Stimulated activated memory B cell treated with anti-CD40 and anti-IgM and Interleukin-4, amounts not matched to agents 10 μg/mL and 1 μg/mL and 100 μg/mL, for 72 hours (primary cell): ENCODE data around the gene PCSK4.
"Not testable (repeated sequence)": the region's sequence is repeated elsewhere in the genome, so short reads cannot be mapped to it uniquely, and the experiment has no call there.

Experiments used
- ATAC-seq: fragments of 150-1000 bp; cut with Tn5 transposase; 2 replicates; pipeline ENCODE4 v1.10.0; 2021
- H3K27ac Mint-ChIP-seq: one replicate; pipeline ENCODE4 v1.8.0; 2022; ENCODE audit warnings: mild to moderate bottlenecking, mixed read lengths
- H3K27me3 Mint-ChIP-seq: one replicate; pipeline ENCODE4 v1.8.0; 2022; ENCODE audit warnings: mixed read lengths
- H3K36me3 Mint-ChIP-seq: one replicate; pipeline ENCODE4 v1.8.0; 2022; ENCODE audit warnings: mixed read lengths
- H3K4me1 Mint-ChIP-seq: one replicate; pipeline ENCODE4 v1.8.0; 2022; ENCODE audit warnings: mixed read lengths
- H3K4me3 Mint-ChIP-seq: one replicate; pipeline ENCODE4 v1.8.0; 2022; ENCODE audit warnings: mild to moderate bottlenecking, moderate library complexity, mixed read lengths
- H3K9me3 Mint-ChIP-seq: one replicate; pipeline ENCODE4 v1.8.0; 2022; ENCODE audit warnings: mixed read lengths

PCSK4 gene

DNA sequence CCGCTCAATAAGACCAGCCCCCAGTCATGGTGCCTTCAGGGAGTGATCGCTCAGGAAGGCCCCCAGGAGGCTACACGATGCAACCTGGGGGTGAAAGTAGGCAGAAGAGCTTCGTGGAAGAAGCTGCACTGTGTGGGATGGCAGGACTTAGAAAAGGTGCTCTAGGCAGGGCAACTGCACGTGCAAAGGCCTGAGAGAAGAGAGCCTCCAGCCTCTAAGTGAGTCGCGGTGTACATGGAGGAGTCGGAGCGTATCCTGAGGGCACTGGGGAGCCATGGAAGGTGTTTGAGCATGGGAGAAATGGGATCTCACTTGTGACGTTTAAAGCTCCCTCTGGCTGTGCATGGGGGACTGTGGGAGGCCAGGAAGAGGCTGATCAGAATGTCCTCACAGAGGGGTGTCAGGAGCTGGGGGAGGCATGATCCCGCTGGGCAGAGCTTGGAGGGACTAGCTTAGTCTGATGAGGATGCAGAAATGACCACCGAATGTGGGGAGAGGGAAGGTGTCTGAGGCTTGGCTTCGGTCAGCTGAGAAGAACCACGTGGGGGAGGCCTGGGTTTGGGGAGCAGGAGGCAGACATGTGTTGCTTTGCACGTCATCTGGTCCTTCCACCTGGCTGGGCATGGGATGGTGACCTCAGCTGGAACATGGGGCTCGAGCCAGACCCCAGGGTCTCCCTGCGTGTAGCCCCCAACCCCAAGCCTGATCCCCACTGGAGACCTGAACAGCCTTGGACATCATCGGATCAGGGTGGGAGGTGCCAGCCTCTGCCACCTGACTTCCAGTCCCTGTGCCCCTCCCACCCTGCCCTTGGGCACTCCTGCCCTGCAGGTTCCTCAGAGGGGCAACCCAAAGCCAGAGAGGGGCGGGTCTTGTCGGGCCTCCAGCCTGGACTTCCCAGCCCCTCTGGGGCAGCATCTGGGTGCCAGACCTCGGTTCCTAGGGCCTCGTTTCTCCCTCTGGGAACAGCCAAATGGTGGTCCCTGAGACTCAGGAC, 39.1 kb downstream of the PCSK4 start:
- Mint-ChIP-seq H3K27me3 (peaks cover 90% of the 10 kb centered on the region), H3K36me3 (no peaks in the 10 kb centered on the region), H3K4me1 (peaks cover 40% of the 10 kb centered on the region), H3K9me3 (no peaks in the 10 kb centered on the region), H3K4me3 (no peak overlapping the region), H3K27ac (no peak overlapping the region)
- ATAC-seq = no peak

- H3K4me3 Mint-ChIP-seq = no peak within 1 kb of the TSS
- H3K27me3 Mint-ChIP-seq = peaks cover 77% of the 10 kb centered on the region
- no peaks in the 10 kb centered on the region for H3K9me3 Mint-ChIP-seq
- no peak for ATAC-seq
- H3K36me3 Mint-ChIP-seq = no peaks in the 10 kb centered on the region
- H3K27ac Mint-ChIP-seq = no peak within 1 kb of the TSS
- peaks cover 37% of the 10 kb centered on the region for H3K4me1 Mint-ChIP-seq
Observed at GRCh38 chr19:1449467-1450442, 40.4 kb downstream of the PCSK4 start, which contains the start of gene APC2. TSS of gene APC2 (plus strand) at chr19:1450121. CDS start at chr19:1453002, 2,881 bp downstream.

GRCh38 chr19:1447944-1448343, 42.2 kb downstream of the PCSK4 start:
- Mint-ChIP-seq H3K36me3 (peaks cover under 1% of the 10 kb centered on the region), H3K27ac (no peak overlapping the region), H3K9me3 (no peaks in the 10 kb centered on the region), H3K4me1 (peaks cover 31% of the 10 kb centered on the region), H3K27me3 (peaks cover 59% of the 10 kb centered on the region), H3K4me3 (no peak overlapping the region)
- ATAC-seq = no peak

GRCh38 chr19:1447504-1447903, 42.6 kb downstream of the PCSK4 start:
- H3K36me3 Mint-ChIP-seq = peaks cover 5% of the 10 kb centered on the region
- H3K27me3 Mint-ChIP-seq = peaks cover 54% of the 10 kb centered on the region
- H3K4me3 Mint-ChIP-seq = no peak overlapping the region
- ATAC-seq = no peak
- H3K4me1 Mint-ChIP-seq = peaks cover 31% of the 10 kb centered on the region
- H3K9me3 Mint-ChIP-seq = no peaks in the 10 kb centered on the region
- no peak overlapping the region for H3K27ac Mint-ChIP-seq

DNA sequence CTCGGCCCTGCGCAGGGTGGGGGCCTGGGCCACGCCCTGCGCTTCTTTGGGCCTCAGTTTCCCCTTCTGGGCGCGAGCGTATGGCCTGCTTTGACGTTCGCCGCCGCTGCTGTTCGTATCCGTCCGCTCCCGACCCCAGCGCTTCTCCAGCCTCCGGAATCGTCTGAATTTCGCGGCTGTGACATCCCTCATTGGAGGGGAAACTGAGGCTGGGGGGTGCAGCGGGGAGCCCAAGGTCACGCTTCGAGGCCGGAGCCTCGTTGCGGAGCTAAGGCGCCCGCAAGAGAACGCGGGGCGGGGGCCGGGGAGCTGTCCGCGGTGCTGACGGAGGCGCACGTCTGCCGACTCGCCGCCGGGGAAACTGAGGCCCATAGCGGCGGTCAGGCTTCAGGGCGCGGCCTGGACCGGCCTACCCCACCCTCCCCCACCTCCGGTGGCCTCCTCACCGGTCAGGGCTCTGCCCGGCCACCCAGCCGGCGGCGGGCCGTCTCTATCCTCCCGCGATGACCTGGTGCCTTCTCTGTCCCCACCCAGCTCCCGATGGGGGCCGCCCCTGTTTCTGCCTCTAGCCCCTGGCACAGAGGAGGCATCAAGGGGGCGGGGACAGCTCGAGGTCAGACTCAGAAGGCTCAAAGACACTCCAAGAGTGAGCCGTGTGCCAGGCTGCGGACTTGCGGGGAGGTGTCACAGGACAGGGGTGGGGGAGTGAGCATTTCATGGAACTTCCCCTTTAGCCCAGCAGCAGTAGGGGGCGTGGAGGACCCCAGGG, 43.3 kb downstream of the PCSK4 start:
- H3K27me3 Mint-ChIP-seq = peaks cover 48% of the 10 kb centered on the region
- peaks cover 11% of the 10 kb centered on the region for H3K36me3 Mint-ChIP-seq
- no peaks in the 10 kb centered on the region for H3K9me3 Mint-ChIP-seq
- peak overlapping the region; percentile 38 for H3K4me3 Mint-ChIP-seq
- no peak for ATAC-seq
- H3K4me1 Mint-ChIP-seq = peaks cover 36% of the 10 kb centered on the region
- no peak overlapping the region for H3K27ac Mint-ChIP-seq

DNA sequence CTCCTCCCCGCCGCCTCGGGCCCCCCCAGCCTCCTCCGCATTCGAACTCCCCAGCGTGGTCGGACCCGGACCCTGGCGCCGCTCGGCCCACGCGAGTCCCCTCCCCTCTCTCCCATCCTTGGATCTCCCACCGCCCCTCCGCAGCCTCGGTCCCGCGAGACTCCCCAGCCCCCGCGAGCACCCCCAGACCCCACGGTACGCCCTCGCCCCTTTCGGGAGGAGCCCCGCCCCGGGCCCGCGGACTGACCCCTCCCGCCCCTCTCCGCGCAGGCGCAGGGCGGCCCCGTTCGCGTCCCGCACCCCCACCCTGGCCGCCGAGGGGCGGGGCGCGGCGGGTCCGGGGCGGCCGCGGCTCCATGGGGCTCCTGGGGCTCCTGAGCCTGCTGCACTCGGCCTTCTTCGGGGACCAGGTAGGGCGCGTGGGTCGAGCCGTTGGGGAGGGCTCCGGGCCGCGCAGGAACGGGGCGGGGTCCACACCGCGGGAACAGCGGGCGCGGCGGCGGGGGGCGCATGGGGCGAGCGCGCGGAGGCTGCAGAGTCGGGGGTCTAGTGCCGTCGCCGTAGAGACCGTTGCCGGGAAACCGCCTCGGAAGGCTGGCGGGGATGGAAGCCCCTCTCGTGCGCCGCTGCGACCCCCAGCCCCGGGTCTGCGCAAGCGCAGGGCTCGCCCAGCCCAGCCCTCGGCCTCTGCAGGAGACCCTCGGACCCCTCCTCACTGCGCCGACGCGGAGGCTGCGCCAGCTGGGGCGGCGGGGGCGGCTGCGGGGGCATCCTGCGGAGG, 44.0 kb downstream of the PCSK4 start:
- Mint-ChIP-seq H3K27ac (no peak overlapping the region), H3K36me3 (peaks cover 19% of the 10 kb centered on the region)

DNA sequence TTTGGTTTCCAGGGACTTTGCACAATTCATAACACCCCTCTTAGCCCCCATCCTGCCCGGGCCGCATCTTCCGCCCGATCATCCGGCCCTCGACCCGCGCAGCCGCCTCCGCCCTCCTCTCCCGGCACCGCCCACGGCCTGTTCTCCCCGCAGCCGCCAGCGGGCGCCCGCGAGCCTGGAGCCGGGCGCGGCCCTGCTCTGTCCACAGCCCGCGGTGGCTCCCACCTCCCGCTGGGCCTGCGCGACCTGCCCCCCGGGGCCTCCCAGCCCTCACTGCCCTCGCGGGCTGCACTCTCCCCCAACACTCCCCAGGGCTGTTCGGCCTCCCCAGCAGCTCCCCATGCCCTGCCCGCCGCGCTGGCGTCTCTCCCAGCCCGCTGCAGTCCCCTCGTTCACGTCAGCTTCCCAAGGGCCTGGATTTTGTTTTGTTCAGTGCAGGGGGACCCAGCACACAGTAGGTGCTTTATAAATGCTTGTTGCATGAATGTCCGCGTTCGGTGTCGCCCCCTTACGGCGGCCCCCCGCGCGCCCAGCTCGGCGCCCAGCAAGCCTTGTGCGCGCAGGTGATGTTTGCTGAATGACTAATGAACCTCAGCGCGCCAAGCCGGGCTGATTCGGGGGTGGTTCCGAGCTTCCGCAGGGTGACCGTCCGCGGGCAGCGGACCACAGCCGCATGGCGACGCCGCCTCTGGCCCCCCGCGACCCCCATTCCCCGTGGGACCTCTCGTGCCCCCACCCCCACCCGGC, 44.8 kb downstream of the PCSK4 start:
- H3K9me3 Mint-ChIP-seq = no peaks in the 10 kb centered on the region
- H3K27me3 Mint-ChIP-seq = peaks cover 33% of the 10 kb centered on the region
- peaks cover 50% of the 10 kb centered on the region for H3K4me1 Mint-ChIP-seq
- ATAC-seq = peak; percentile 91
- H3K4me3 Mint-ChIP-seq = peak overlapping the region; percentile 76
- peaks cover 26% of the 10 kb centered on the region for H3K36me3 Mint-ChIP-seq
- H3K27ac Mint-ChIP-seq = peak overlapping the region; percentile 58

More for the DNA sequence above, 44.0 kb downstream of the PCSK4 start:
- peaks cover 42% of the 10 kb centered on the region for H3K4me1 Mint-ChIP-seq
- ATAC-seq = no peak
- no peak overlapping the region for H3K4me3 Mint-ChIP-seq
- H3K9me3 Mint-ChIP-seq = no peaks in the 10 kb centered on the region
- peaks cover 41% of the 10 kb centered on the region for H3K27me3 Mint-ChIP-seq

DNA sequence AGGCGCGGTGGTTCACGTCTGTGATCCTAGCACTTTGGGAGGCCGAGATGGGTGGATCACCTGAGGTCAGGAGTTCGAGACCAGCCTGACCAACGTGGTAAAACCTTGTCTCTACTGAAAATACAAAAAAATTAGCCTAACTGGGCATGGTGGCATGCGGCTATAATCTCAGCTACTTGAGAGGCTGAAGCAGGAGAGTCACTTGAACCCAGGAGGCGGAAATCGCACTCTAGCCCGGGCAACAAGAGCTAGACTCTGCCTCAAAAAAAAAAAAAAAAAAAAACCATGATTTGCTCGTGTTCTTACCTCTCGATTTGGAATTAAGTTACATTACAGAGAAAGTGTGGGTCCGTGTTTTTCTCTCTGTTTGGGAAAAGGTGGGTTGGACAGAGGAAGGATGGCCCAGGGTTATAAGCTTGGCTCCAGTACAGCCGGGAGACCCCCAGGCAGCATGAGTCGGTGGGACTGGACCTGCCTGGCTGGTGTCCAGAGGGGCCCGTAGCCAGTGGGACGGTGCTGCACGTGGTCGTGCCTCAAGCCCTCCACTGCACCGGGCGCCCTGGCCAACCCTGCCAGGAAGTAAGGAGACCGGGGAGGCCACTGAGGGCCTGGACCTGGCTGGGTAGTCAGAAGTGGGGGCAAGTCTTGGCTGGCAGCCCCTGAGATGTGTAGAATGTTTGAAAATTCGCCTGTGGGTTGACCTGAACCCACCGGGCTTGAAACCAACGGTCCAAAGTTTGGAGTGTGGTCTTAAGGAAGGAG, 48.3 kb downstream of the PCSK4 start:
- peaks cover 43% of the 10 kb centered on the region for H3K36me3 Mint-ChIP-seq
- H3K27ac Mint-ChIP-seq = no peak overlapping the region
- ATAC-seq = no peak
- H3K9me3 Mint-ChIP-seq = no peaks in the 10 kb centered on the region
- no peak overlapping the region for H3K4me3 Mint-ChIP-seq
- H3K27me3 Mint-ChIP-seq = peaks cover 2% of the 10 kb centered on the region
- peaks cover 52% of the 10 kb centered on the region for H3K4me1 Mint-ChIP-seq

- H3K27me3 Mint-ChIP-seq = no peaks in the 10 kb centered on the region
- H3K4me3 Mint-ChIP-seq = peak overlapping the region; percentile 98
- no peaks in the 10 kb centered on the region for H3K9me3 Mint-ChIP-seq
- peaks cover 52% of the 10 kb centered on the region for H3K4me1 Mint-ChIP-seq
- peak overlapping the region; percentile 97 for H3K27ac Mint-ChIP-seq
- ATAC-seq = no peak
- peaks cover 43% of the 10 kb centered on the region for H3K36me3 Mint-ChIP-seq
Observed at GRCh38 chr19:1441022-1441426, 49.1 kb downstream of the PCSK4 start.

DNA sequence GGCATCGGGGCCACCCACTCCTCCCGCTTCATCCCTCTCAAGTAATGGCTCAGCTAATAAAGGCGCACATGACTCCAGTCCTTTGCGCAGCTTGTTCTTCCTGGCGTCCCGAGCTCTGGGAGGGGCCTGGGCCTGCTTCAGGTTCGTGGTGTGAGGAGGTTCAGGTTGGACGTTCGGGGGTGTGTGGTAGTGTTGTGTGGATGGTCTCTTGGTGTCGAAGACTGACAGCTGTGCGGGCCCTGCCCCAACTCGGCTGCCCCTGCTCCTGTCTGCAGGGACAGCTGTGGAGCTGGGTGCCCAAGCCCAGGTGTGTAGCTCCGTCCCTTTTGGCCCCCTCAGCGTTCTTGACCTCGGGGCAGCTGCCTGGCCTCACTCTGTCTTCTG, 49.7 kb downstream of the PCSK4 start:
- peak overlapping the region; percentile 97 for H3K27ac Mint-ChIP-seq
- no peak for ATAC-seq

DNA sequence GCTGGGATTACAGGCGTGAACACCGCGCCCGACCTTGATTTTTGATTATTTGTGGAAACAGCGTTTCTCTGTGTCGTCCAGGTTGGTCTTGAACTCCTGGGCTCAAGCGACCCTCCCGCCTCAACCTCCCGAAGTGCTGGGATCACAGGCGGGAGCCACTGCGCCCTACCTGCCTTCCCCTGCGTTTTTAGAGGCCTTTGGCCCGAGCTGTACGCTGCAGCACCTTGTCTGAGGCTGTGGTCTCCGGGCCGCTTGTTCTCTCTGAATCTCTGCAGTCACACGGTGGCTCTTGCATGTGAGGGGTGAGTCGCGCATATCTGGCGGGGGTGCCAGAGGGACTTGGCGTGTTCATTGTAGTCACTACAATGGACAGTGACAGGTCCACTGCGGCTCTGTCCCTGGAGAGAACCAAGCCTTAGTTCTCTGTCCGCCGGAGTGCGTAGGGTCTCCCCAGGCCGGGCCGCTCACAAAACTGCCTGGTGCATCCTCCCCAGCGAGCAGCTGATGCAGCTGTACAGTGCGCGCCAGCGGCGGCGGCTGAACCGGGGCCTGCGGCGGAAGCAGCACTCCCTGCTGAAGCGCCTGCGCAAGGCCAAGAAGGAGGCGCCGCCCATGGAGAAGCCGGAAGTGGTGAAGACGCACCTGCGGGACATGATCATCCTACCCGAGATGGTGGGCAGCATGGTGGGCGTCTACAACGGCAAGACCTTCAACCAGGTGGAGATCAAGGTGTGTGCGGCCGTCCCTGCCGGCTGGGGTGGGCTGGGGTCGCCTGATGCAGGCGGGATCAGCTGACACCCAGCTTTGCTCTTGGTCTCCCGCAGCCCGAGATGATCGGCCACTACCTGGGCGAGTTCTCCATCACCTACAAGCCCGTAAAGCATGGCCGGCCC, 50.4 kb downstream of the PCSK4 start:
- not testable (repeated sequence) for H3K27me3 Mint-ChIP-seq, ATAC-seq, H3K9me3 Mint-ChIP-seq
- H3K4me1 Mint-ChIP-seq = peaks cover 42% of the 10 kb centered on the region
- peaks cover 48% of the 10 kb centered on the region for H3K36me3 Mint-ChIP-seq
- peak overlapping the region; percentile 98 for H3K4me3 Mint-ChIP-seq
- H3K27ac Mint-ChIP-seq = peak overlapping the region; percentile 97

More for the DNA sequence above, 49.7 kb downstream of the PCSK4 start:
- peaks cover 45% of the 10 kb centered on the region for H3K36me3 Mint-ChIP-seq
- H3K27me3 Mint-ChIP-seq = no peaks in the 10 kb centered on the region
- H3K4me3 Mint-ChIP-seq = peak overlapping the region; percentile 98
- H3K4me1 Mint-ChIP-seq = peaks cover 49% of the 10 kb centered on the region
- no peaks in the 10 kb centered on the region for H3K9me3 Mint-ChIP-seq

DNA sequence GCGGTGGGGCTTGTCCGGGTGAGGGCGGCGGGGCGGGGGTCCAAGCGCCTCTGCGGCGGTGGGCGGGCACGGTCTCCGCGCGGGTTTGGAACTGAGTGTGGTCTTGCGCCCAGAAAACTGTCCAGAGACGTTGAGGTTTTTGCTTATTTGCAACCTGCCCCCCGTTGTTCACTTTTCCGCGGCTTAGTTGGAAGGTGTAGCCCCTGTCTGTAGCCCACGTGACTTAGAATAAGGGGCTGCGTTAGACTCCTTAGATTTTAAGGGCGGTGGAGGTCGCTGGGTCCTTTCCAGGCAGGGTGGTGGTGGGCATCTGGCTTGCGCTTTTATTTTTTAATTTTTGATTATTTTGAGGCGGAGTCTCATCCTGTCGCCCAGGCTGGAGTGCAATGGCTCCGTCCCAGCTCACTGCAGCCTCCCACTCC, 51.2 kb downstream of the PCSK4 start:
- ATAC-seq = no peak
- Mint-ChIP-seq H3K4me3 (peak overlapping the region; percentile 98), H3K36me3 (peaks cover 48% of the 10 kb centered on the region), H3K9me3 (no peaks in the 10 kb centered on the region), H3K27ac (peak overlapping the region; percentile 97), H3K27me3 (no peaks in the 10 kb centered on the region), H3K4me1 (peaks cover 38% of the 10 kb centered on the region)
